Testis (tissue), 3 donors: ENCODE data around the gene POC1B. TPM values are rescaled to one million over a fixed set of nuclear protein-coding genes. Genes with fewer than 3 reads are reported as not detected.

Experiments used
- DNase-seq: peaks from one replicate; pipeline ENCODE4 v3.0.0-alpha.2; 2019
- H3K27ac ChIP-seq, 2 donors: fragments of 200-600 bp; sonication (generic); one replicate each; pipeline ENCODE4 v1.5.1; 2019
- H3K27me3 ChIP-seq: fragments of 200-600 bp; sonication (generic); one replicate; pipeline ENCODE4 v1.5.1; 2019
- H3K36me3 ChIP-seq: fragments of 200-600 bp; sonication (generic); one replicate; pipeline ENCODE4 v1.5.1; 2017; ENCODE audit warnings: low read depth; ENCODE audit errors: missing control alignments
- H3K4me1 ChIP-seq: fragments of 200-600 bp; sonication (generic); one replicate; pipeline ENCODE4 v1.5.1; 2019
- H3K4me3 ChIP-seq, 2 donors: fragments of 200-600 bp; sonication (generic); one replicate each; pipeline ENCODE4 v1.5.1; 2017 to 2019
- H3K9me3 ChIP-seq: fragments of 200-600 bp; sonication (generic); one replicate; pipeline ENCODE4 v1.5.1; 2017
- POLR2A ChIP-seq: fragments of 450-650 bp; IDR thresholded peaks from one replicate; pipeline ENCODE4 v1.6.1; 2017; ENCODE audit warnings: antibody characterized with exemption, mild to moderate bottlenecking, moderate library complexity
- WGBS, 2 donors: methylation state at CpG; one replicate each; pipeline ENCODE4 v1.1.5; 2018; 5-methylcytosine and 5-hydroxymethylcytosine counted together
- intact Hi-C: fragments of 100-400 bp; cut with DNase I; formaldehyde crosslinking; loops from one replicate; pipeline ENCODE4 v1.15.1; 2023; ENCODE audit warnings: low total_unique reads
- polyA plus RNA-seq: library from polyadenylated mRNA; stranded (reverse); fragments of 350-450 nt; fragmentation: Illumina TruSeq; extraction: RNeasy Lipid Tissue Mini Kit (QIAGEN cat#74804); gene quantifications from one replicate; pipeline ENCODE4 v1.2.3, GENCODE V29; 2014; ENCODE audit warnings: low read depth, low replicate concordance; ENCODE audit not compliant: insufficient read depth
- total RNA-seq, 2 donors: library from RNA; depleted of rRNA; stranded (reverse); fragments of >200 nt; gene quantifications; one replicate each; pipeline ENCODE4 v1.2.3, GENCODE V29; 2016
- TF ChIP-seq, protein P1 (sequence below), 3 experiments: fragments of 450-650 bp in 2 of 3; fragments of 200-600 bp in 1 of 3; sonication (generic) in 1 of 3; IDR thresholded peaks; one replicate each; pipeline ENCODE4 v1.5.1; 2016 to 2019; ENCODE audit warnings: antibody characterized with exemption in 3 of 3, mild to moderate bottlenecking in 2 of 3, moderate library complexity in 1 of 3

Gene POC1B
- total and polyA plus RNA-seq, 3 donors from 2014 or later, result 16.8 to 30.2 (median 21.3) TPM

DNA sequence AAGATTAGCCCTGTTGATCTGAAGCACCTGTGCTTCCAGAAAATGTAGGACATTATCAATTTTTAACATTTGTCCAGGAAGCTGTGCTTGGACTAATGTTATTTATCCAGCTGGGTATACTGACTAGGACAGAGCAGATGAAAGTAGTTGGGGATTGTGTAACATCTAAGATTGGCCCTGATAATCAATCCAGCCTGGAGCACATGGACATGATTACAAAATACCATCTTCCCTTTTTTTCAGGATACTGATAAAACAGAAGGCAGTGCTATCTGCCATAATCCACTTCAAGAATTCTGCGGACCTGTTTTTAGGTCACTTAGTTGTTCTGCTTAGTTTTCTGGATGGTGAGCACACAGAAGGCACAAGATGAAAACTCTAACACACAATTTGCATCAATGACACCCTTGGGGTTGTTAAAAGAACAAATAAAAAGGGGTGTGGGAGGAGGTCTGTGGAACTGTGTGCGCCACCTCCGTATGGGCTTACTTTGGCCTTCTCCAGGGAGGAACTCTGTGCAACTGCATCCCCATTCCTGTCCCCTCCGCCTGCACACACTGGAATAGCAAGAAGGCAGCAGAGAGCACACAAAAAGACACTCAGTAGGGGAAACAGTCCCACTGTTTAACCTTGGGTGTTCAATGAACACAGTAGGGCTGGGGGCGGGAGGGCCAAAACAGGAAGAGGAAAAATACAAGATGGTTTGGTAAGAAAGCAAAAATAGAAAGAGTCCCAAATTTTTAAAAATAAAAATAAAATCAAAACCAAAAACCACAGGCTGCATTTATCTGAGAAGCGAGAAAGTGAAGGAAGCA is 142.4 kb downstream of the POC1B start:
- Histone ChIP-seq H3K27me3 (no peaks in the 10 kb centered on the region), H3K4me1 (peaks cover 22% of the 10 kb centered on the region), H3K27ac (peak overlapping the region in 1 of 2 donors; percentile 44), H3K9me3 (no peaks in the 10 kb centered on the region), H3K36me3 (no peaks in the 10 kb centered on the region), H3K4me3 (no peak overlapping the region)
- no peak for DNase-seq
- intact Hi-C loops, result no loop called here
- TF ChIP-seq, protein P1, sequence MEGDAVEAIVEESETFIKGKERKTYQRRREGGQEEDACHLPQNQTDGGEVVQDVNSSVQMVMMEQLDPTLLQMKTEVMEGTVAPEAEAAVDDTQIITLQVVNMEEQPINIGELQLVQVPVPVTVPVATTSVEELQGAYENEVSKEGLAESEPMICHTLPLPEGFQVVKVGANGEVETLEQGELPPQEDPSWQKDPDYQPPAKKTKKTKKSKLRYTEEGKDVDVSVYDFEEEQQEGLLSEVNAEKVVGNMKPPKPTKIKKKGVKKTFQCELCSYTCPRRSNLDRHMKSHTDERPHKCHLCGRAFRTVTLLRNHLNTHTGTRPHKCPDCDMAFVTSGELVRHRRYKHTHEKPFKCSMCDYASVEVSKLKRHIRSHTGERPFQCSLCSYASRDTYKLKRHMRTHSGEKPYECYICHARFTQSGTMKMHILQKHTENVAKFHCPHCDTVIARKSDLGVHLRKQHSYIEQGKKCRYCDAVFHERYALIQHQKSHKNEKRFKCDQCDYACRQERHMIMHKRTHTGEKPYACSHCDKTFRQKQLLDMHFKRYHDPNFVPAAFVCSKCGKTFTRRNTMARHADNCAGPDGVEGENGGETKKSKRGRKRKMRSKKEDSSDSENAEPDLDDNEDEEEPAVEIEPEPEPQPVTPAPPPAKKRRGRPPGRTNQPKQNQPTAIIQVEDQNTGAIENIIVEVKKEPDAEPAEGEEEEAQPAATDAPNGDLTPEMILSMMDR (IDR thresholded peaks at IDR 0.05), result no peak
- TF ChIP-seq POLR2A, result no peak
- WGBS, 2 donors, result 51 to 57% methylated on average over 6 of the region's 6 CpGs

DNA sequence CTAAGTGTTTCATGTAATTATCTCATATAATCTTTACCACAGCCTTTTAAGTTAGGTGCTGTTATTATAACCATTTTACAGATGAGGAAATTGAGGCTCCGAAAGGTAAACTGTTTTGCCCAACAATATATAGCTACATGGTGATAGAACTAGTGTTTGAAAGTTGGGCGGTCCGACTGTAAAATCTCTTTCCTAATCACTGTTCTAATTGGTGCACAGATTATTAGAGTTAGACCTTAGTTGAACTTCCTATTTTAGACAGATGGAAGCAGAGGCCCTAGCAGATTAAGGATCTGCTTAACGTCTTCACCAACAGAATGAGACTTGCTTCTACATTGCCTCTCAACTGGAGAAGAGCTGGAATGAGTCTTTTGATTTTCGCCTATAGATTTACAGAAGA is 143.5 kb downstream of the POC1B start:
- Histone ChIP-seq H3K4me1 (peaks cover 22% of the 10 kb centered on the region), H3K27ac (no peak overlapping the region), H3K9me3 (no peaks in the 10 kb centered on the region), H3K4me3 (no peak overlapping the region), H3K27me3 (no peaks in the 10 kb centered on the region), H3K36me3 (no peaks in the 10 kb centered on the region)
- TF ChIP-seq POLR2A, result no peak
- TF ChIP-seq, protein P1 (IDR thresholded peaks at IDR 0.05), result no peak
- no peak for DNase-seq
- WGBS, 2 donors, result 85 to 93% methylated on average over 5 of the region's 5 CpGs
- intact Hi-C loops, result no loop called here

DNA sequence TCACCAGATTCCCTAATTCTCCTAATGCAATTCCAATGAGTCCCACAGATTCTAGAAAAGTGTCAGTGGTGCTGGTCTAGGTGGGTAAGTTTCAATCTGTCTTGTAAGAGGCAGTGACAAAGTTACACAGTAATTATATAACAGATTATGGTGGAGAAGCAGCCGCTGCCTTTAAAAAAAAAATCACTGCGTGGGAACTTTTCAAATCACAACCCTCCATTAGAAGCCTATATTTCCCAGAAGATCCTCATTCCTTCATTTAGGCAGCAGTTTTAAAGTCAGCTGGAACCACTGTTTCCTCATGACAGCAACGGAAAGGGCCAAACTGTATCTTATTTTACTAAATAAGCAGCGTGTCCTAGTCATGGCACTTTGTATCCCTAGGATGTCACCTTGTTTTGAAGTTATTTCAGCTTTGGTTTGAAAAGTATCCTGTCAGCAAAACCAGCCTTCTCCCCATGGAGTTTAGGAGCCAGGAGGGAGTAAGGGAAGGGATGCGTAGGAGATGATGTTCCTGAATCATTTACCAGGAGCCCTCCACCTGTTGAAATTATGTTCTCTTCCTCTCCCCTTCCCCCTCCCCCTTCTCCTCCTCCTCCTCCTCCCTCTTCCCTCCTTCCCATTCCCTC is 145.9 kb downstream of the POC1B start:
- H3K27me3 ChIP-seq, result no peaks in the 10 kb centered on the region
- H3K9me3 ChIP-seq, result no peaks in the 10 kb centered on the region
- H3K36me3 ChIP-seq, result no peaks in the 10 kb centered on the region
- intact Hi-C loops, result no loop called here
- TF ChIP-seq, protein P1 (IDR thresholded peaks at IDR 0.05), result no peak
- TF ChIP-seq POLR2A, result no peak
- 78 to 83% methylated on average over 5 of the region's 5 CpGs for WGBS, 2 donors
- H3K27ac ChIP-seq, result no peak overlapping the region
- H3K4me3 ChIP-seq, result no peak overlapping the region
- DNase-seq, result no peak
- H3K4me1 ChIP-seq, result peaks cover 21% of the 10 kb centered on the region

DNA sequence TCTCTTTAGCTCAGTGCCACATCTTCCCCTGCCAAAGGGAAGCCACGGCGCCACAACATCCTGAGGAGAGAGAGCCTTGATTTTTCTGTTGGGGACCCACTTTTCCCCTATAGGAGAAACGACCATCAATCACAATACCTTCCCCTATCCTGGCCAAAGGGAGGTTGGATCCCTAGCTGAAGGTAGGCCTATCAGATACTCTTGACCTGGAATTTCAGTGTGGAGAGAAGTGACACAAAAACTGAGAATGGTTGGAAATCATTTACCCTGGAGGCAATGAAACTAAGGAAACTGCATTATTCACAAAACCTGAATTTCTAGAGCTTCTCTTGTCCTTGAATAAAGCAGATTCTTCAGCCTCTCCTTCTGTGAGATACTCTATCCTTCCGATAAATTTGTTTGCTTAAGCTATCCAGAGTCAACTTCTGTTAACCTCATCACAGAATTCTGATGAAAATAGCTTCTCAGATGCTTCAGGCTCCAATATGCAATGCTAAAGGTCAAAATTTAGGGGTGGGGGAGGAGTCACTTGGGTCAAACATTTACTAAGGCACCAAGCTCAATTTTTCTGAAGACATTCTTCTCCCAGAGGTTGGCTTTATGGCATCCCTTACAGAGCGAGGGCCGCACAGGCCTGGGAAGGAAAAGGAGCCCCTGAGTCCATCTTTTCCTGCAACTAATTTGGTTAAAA is 146.6 kb downstream of the POC1B start:
- Histone ChIP-seq H3K9me3 (no peaks in the 10 kb centered on the region), H3K4me3 (no peak overlapping the region), H3K36me3 (no peaks in the 10 kb centered on the region), H3K27me3 (no peaks in the 10 kb centered on the region), H3K27ac (no peak overlapping the region), H3K4me1 (peaks cover 15% of the 10 kb centered on the region)
- no peak for DNase-seq
- 83 to 84% methylated on average over 6 of the region's 6 CpGs for WGBS, 2 donors
- intact Hi-C loops, result no loop called here
- no peak for TF ChIP-seq POLR2A
- TF ChIP-seq, protein P1 (IDR thresholded peaks at IDR 0.05), result no peak
